ENCODE results near the gene RNPEPL1.
"Not testable (repeated sequence)": the region's sequence is repeated elsewhere in the genome, so short reads cannot be mapped to it uniquely, and the experiment has no call there.

The RNPEPL1 gene

DNA sequence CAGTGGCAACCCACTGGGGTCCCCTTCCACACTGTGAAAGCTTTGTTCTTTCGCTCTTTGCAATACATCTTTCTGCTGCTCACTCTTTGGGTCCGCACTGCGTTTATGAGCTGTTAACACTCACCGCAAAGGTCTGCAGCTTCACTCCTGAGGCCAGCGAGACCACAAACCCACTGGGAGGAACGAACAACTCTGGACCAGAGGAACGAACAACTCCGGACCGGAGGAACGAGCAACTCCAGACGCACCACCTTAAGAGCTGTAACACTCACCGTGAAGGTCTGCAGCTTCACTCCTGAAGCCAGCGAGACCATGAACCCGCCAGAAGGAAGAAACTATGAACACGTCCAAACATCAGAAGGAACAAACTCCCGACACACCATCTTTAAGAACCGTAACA is 29.2 kb upstream of the RNPEPL1 start:
- POLR2A ChIA-PET; H3K9me3 ChIP-seq (ENCODE audit: control extremely low read depth in 1 of 5, control insufficient read depth in 4 of 5, insufficient read depth in 2 of 5, low read depth in 1 of 5, low read length in 4 of 5); H3K4me3 ChIP-seq (ENCODE audit: control insufficient read depth in 1 of 7, extremely low read depth in 1 of 7, insufficient read depth in 4 of 7, low read depth in 2 of 7, low read length in 6 of 7); DNase-seq; H3K27ac ChIP-seq (ENCODE audit: insufficient read depth in 1 of 2, low read depth in 1 of 2, low read length in 2 of 2, poor library complexity in 1 of 2, severe bottlenecking in 2 of 2); H3K4me1 ChIP-seq (ENCODE audit: control extremely low read depth in 1 of 4, control insufficient read depth in 4 of 4, insufficient read depth in 4 of 4, low read length in 3 of 4); H3K27me3 ChIP-seq (replicated peaks in 2 of 5; ENCODE audit: control insufficient read depth in 4 of 5, insufficient read depth in 5 of 5, low read length in 4 of 5): not testable (repeated sequence)
- CTCF ChIA-PET: interaction anchor here (1.5 kb wide), 1 partner anchor 12 kb away, joined by 3 read pairs; no protein-coding TSS in a partner anchor
- H3K36me3 ChIP-seq (ENCODE audit: control insufficient read depth in 4 of 4, insufficient read depth in 4 of 4, low read length in 3 of 4): peaks cover 6 to 52% (median 25%) of the 10 kb centered on the region in 4 experiments
- WGBS (ENCODE audit: insufficient coverage): over 99% methylated on average over 13 of the region's 17 CpGs

DNA sequence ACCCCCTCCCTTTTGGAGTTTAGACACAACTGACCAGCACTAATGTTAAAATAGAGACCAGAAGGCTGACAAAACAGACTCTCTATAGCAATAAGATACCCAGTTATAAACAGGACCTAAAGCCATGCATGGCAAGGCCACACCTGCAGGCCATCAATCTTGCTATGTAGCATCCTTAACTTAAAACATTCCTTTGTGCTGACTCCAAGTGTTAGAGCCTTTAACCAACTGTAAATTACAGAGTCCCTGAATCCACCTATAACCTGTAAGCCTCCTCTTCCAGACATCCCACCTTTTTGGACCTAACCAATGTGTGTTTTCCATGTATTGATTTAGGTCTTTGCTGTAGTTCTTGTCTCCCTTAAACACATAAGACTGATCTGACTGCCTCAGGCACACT is 28.4 kb upstream of the RNPEPL1 start:
- POLR2A ChIA-PET: no interaction called here
- CTCF ChIA-PET: interaction anchor here (1.5 kb wide), 1 partner anchor 11 kb away, joined by 3 read pairs; no protein-coding TSS in a partner anchor
- no peak overlapping the region for H3K4me3 ChIP-seq (ENCODE audit: control insufficient read depth in 1 of 7, extremely low read depth in 1 of 7, insufficient read depth in 4 of 7, low read depth in 2 of 7, low read length in 6 of 7)
- no peak for DNase-seq
- peaks cover 6 to 52% (median 22%) of the 10 kb centered on the region in 4 experiments for H3K36me3 ChIP-seq (ENCODE audit: control insufficient read depth in 4 of 4, insufficient read depth in 4 of 4, low read length in 3 of 4)
- H3K27me3 ChIP-seq (replicated peaks in 2 of 5; ENCODE audit: control insufficient read depth in 4 of 5, insufficient read depth in 5 of 5, low read length in 4 of 5): no peaks in the 10 kb centered on the region
- H3K4me1 ChIP-seq (ENCODE audit: control extremely low read depth in 1 of 4, control insufficient read depth in 4 of 4, insufficient read depth in 4 of 4, low read length in 3 of 4): no peaks in the 10 kb centered on the region
- peaks cover 2 to 8% (median 2%) of the 10 kb centered on the region in 5 experiments for H3K9me3 ChIP-seq (ENCODE audit: control extremely low read depth in 1 of 5, control insufficient read depth in 4 of 5, insufficient read depth in 2 of 5, low read depth in 1 of 5, low read length in 4 of 5)
- no peak overlapping the region for H3K27ac ChIP-seq (ENCODE audit: insufficient read depth in 1 of 2, low read depth in 1 of 2, low read length in 2 of 2, poor library complexity in 1 of 2, severe bottlenecking in 2 of 2)

DNA sequence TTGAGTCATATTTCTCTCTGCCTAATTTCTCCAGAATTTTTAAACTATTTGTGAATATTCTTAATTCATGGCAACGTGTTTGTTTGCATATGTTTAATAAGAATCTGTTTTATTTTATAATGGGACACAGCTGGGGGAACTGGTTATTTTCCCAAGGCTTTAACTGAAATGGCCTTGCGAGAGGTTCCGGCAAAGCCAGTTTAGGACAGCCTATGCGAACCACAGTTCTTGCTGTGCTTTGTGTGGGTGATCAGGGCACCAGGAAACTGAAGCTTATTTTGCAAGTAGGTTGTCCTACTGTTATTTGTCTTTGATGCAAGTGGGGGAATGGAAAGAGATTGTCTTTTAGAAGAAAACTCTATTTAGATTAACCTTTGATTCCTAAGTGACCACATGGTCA is 17.0 kb upstream of the RNPEPL1 start:
- no peak overlapping the region for H3K4me3 ChIP-seq (ENCODE audit: control insufficient read depth in 1 of 7, extremely low read depth in 1 of 7, insufficient read depth in 4 of 7, low read depth in 2 of 7, low read length in 6 of 7)
- no peak for DNase-seq
- WGBS (ENCODE audit: insufficient coverage): 100% methylated on average over 4 of the region's 4 CpGs
- ChIA-PET CTCF (interaction anchor here (0.8 to 1.0 kb wide), 3 partner anchors 12 to 37 kb away, joined by 3 read pairs; no protein-coding TSS in a partner anchor), POLR2A (interaction anchor here (0.6 kb wide), 1 partner anchor 82 kb away, joined by 3 read pairs; no protein-coding TSS in a partner anchor)
- no peaks in the 10 kb centered on the region for H3K27me3 ChIP-seq (replicated peaks in 2 of 5; ENCODE audit: control insufficient read depth in 4 of 5, insufficient read depth in 5 of 5, low read length in 4 of 5)
- no peak overlapping the region for H3K27ac ChIP-seq (ENCODE audit: insufficient read depth in 1 of 2, low read depth in 1 of 2, low read length in 2 of 2, poor library complexity in 1 of 2, severe bottlenecking in 2 of 2)
- peaks cover 5 to 13% (median 7%) of the 10 kb centered on the region in 5 experiments for H3K9me3 ChIP-seq (ENCODE audit: control extremely low read depth in 1 of 5, control insufficient read depth in 4 of 5, insufficient read depth in 2 of 5, low read depth in 1 of 5, low read length in 4 of 5)
- H3K36me3 ChIP-seq (ENCODE audit: control insufficient read depth in 4 of 4, insufficient read depth in 4 of 4, low read length in 3 of 4): peaks cover 11 to 41% (median 26%) of the 10 kb centered on the region in 4 experiments
- H3K4me1 ChIP-seq (ENCODE audit: control extremely low read depth in 1 of 4, control insufficient read depth in 4 of 4, insufficient read depth in 4 of 4, low read length in 3 of 4): no peaks in the 10 kb centered on the region

DNA sequence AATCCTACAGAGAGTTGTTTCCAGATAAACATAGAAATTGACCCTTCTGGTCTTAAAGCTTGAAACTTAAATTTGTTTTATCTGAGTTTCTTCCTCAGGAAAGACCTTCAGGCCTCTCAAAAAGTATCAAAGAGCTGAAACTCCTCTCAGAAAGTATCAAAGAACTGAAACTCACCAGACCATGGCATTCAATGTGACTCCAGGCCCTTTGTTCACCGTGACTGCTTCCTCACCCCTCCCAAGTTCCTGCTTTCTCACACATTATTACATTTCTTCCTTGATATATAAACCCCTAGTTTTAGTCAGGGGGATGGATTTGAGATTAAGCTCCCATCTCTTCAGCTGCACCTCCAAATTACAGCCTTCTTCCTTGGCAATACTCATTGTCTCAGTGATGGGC is 16.5 kb upstream of the RNPEPL1 start:
- peaks cover 0 to 1% (median 0%) of the 10 kb centered on the region in 4 experiments for H3K4me1 ChIP-seq (ENCODE audit: control extremely low read depth in 1 of 4, control insufficient read depth in 4 of 4, insufficient read depth in 4 of 4, low read length in 3 of 4)
- peaks cover 5 to 13% (median 7%) of the 10 kb centered on the region in 5 experiments for H3K9me3 ChIP-seq (ENCODE audit: control extremely low read depth in 1 of 5, control insufficient read depth in 4 of 5, insufficient read depth in 2 of 5, low read depth in 1 of 5, low read length in 4 of 5)
- H3K36me3 ChIP-seq (ENCODE audit: control insufficient read depth in 4 of 4, insufficient read depth in 4 of 4, low read length in 3 of 4): peaks cover 11 to 44% (median 26%) of the 10 kb centered on the region in 4 experiments
- no peak overlapping the region for H3K27ac ChIP-seq (ENCODE audit: insufficient read depth in 1 of 2, low read depth in 1 of 2, low read length in 2 of 2, poor library complexity in 1 of 2, severe bottlenecking in 2 of 2)
- CTCF ChIA-PET: no interaction called here
- no peak for DNase-seq
- WGBS (ENCODE audit: insufficient coverage): no CpG with 5 or more reads among the region's 1 CpG
- POLR2A ChIA-PET: no interaction called here
- no peak overlapping the region for H3K4me3 ChIP-seq (ENCODE audit: control insufficient read depth in 1 of 7, extremely low read depth in 1 of 7, insufficient read depth in 4 of 7, low read depth in 2 of 7, low read length in 6 of 7)
- no peaks in the 10 kb centered on the region for H3K27me3 ChIP-seq (replicated peaks in 2 of 5; ENCODE audit: control insufficient read depth in 4 of 5, insufficient read depth in 5 of 5, low read length in 4 of 5)

DNA sequence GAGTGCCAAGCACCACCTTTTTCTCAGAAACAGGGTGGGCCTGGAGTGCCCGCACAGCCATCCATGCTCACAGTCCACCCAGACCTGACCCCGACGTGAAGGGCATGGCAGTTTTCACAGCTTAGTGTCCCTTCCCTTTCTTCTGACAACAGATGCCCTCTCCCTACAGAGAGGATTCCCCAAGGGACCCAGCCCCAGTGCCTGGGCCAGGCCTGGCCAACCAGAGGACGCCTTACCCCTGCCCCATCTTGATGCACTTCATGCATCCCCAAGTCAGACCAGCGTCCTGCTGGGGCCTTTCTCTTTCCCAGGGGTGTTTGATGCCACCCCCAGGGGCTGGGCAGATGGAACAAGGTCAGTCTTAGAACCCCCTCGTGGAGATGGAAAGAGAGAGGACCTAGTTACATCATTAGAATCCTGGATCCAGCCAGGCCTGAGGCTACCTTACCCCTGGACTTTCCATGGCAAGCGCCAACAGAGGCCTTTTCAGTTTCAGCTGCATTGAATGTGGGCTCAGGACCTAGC is 14.3 kb upstream of the RNPEPL1 start:
- ChIA-PET CTCF (no interaction called here), POLR2A (no interaction called here)
- peaks cover 11 to 45% (median 27%) of the 10 kb centered on the region in 4 experiments for H3K36me3 ChIP-seq (ENCODE audit: control insufficient read depth in 4 of 4, insufficient read depth in 4 of 4, low read length in 3 of 4)
- H3K4me3 ChIP-seq (ENCODE audit: control insufficient read depth in 1 of 7, extremely low read depth in 1 of 7, insufficient read depth in 4 of 7, low read depth in 2 of 7, low read length in 6 of 7): no peak overlapping the region
- H3K9me3 ChIP-seq (ENCODE audit: control extremely low read depth in 1 of 5, control insufficient read depth in 4 of 5, insufficient read depth in 2 of 5, low read depth in 1 of 5, low read length in 4 of 5): peaks cover 5 to 13% (median 7%) of the 10 kb centered on the region in 5 experiments
- H3K4me1 ChIP-seq (ENCODE audit: control extremely low read depth in 1 of 4, control insufficient read depth in 4 of 4, insufficient read depth in 4 of 4, low read length in 3 of 4): peaks cover under 1 to 22% (median 12%) of the 10 kb centered on the region in 4 experiments
- 92% methylated on average over 7 of the region's 7 CpGs for WGBS (ENCODE audit: insufficient coverage)
- H3K27ac ChIP-seq (ENCODE audit: insufficient read depth in 1 of 2, low read depth in 1 of 2, low read length in 2 of 2, poor library complexity in 1 of 2, severe bottlenecking in 2 of 2): no peak overlapping the region
- no peaks in the 10 kb centered on the region for H3K27me3 ChIP-seq (replicated peaks in 2 of 5; ENCODE audit: control insufficient read depth in 4 of 5, insufficient read depth in 5 of 5, low read length in 4 of 5)
- no peak for DNase-seq

DNA sequence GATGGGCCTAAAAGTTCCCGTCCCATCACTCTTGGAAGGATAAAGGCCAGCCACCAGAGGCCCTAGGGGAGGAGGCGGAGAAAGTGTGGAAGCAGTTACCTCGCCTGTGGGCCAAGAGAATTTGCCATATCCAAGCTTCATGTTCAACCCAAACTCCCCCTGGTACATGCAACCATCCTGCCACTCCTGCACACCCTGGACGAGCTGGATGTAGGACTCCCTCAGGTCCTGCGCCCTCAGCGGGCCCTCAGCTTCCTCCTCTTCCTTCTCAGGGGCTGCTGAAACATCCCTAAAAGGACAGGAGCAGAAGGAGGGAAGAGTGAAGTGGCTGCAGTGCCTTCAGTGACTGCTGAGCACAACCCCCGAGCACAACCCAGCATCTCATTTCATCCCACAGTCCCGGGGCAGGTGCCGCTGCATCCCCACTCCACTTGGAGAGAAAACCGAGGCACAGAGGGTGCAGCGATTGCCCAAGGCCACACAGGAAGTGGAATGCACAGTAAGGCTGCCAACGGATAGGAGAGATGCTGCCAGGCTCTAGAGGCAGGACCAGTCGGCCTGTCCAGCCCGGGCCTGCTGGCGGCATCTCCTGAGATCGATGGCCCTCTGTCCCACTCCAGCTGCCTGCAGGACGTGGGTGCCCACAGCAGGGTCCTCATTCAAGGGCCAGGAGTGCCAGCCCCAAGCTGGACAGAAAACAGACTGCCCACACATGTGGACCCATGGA is 13.4 kb upstream of the RNPEPL1 start:
- H3K4me1 ChIP-seq (ENCODE audit: control extremely low read depth in 1 of 4, control insufficient read depth in 4 of 4, insufficient read depth in 4 of 4, low read length in 3 of 4): peaks cover 5 to 31% (median 19%) of the 10 kb centered on the region in 4 experiments

More for the DNA sequence above, 13.4 kb upstream of the RNPEPL1 start:
- Histone ChIP-seq H3K36me3 (ENCODE audit: control insufficient read depth in 4 of 4, insufficient read depth in 4 of 4, low read length in 3 of 4) (peaks cover 11 to 45% (median 28%) of the 10 kb centered on the region in 4 experiments), H3K4me3 (ENCODE audit: control insufficient read depth in 1 of 7, extremely low read depth in 1 of 7, insufficient read depth in 4 of 7, low read depth in 2 of 7, low read length in 6 of 7) (no peak overlapping the region), H3K27me3 (replicated peaks in 2 of 5; ENCODE audit: control insufficient read depth in 4 of 5, insufficient read depth in 5 of 5, low read length in 4 of 5) (no peaks in the 10 kb centered on the region), H3K27ac (ENCODE audit: insufficient read depth in 1 of 2, low read depth in 1 of 2, low read length in 2 of 2, poor library complexity in 1 of 2, severe bottlenecking in 2 of 2) (no peak overlapping the region), H3K9me3 (ENCODE audit: control extremely low read depth in 1 of 5, control insufficient read depth in 4 of 5, insufficient read depth in 2 of 5, low read depth in 1 of 5, low read length in 4 of 5) (peaks cover 5 to 13% (median 7%) of the 10 kb centered on the region in 5 experiments)
- CTCF ChIA-PET: no interaction called here
- POLR2A ChIA-PET: no interaction called here
- no peak for DNase-seq
- WGBS (ENCODE audit: insufficient coverage): 97% methylated on average over 14 of the region's 17 CpGs

Measured in common myeloid progenitor, CD34-positive (primary cell).